HepG2 (cell line): Measurements from ENCODE around the gene ZSWIM8. TPM values are rescaled to one million over a fixed set of nuclear protein-coding genes. Genes with fewer than 3 reads are reported as not detected.

ENCODE experiments used
- CBX5 ChIP-seq: sonication (generic); formaldehyde crosslinking; IDR thresholded peaks from 2 replicates; pipeline ENCODE4 v1.4.0; 2020; ENCODE audit warnings: missing genetic modification reagents, borderline replicate concordance
- ELK4 ChIP-seq: sonication (generic); formaldehyde crosslinking; IDR thresholded peaks from 2 replicates; pipeline ENCODE4 v1.9.0; 2021; ENCODE audit warnings: missing genetic modification reagents, borderline replicate concordance
- HOMEZ ChIP-seq: IDR thresholded peaks from 2 replicates; pipeline ENCODE4 v1.6.1; 2016; ENCODE audit warnings: low read depth
- PATZ1 ChIP-seq: sonication (generic); formaldehyde crosslinking; IDR thresholded peaks from 2 replicates; pipeline ENCODE4 v1.4.0; 2020; ENCODE audit warnings: missing genetic modification reagents
- SETDB1 ChIP-seq: sonication (generic); formaldehyde crosslinking; IDR thresholded peaks from 2 replicates; pipeline ENCODE4 v1.5.1; 2020; ENCODE audit warnings: missing genetic modification reagents, mild to moderate bottlenecking, borderline replicate concordance
- polyA plus RNA-seq, 8 experiments: library from polyadenylated mRNA; depleted of rRNA in 3 of 8; stranded (reverse) in 7 of 8; unstranded in 1 of 8; fragments of >200 nt; fragmentation: Illumina TruSeq in 4 of 8; extraction: Trizol in 4 of 8; gene quantifications; 2 replicates each; pipeline versions ENCODE4 v1.2.1 to v1.2.3, GENCODE V29; 2011 to 2016; ENCODE audit warnings: low read depth in 4 of 8, missing spikeins in 1 of 8, mixed read lengths in 1 of 8; ENCODE audit not compliant: insufficient read depth in 1 of 8
- total RNA-seq, 5 experiments: library from RNA; depleted of rRNA; stranded (reverse); fragments of >200 nt; fragmentation: Illumina TruSeq; extraction: Trizol; gene quantifications; 2 replicates each; pipeline ENCODE4 v1.2.3, GENCODE V29; 2016; ENCODE audit warnings: low read depth in 1 of 5
- TF ChIP-seq, protein P1 (sequence below): sonication (generic); formaldehyde crosslinking; IDR thresholded peaks from 2 replicates; pipeline ENCODE4 v1.5.1; 2020; ENCODE audit warnings: mild to moderate bottlenecking, missing genetic modification reagents, borderline replicate concordance
- TF ChIP-seq, protein P2 (sequence below): sonication (generic); formaldehyde crosslinking; IDR thresholded peaks from 2 replicates; pipeline ENCODE4 v1.5.1; 2020; ENCODE audit warnings: mild to moderate bottlenecking, missing genetic modification reagents, moderate library complexity
- TF ChIP-seq, protein P3 (sequence below): sonication (generic); formaldehyde crosslinking; IDR thresholded peaks from 2 replicates; pipeline ENCODE4 v1.4.0; 2020; ENCODE audit warnings: missing genetic modification reagents
- TF ChIP-seq, protein P4 (sequence below): sonication (generic); formaldehyde crosslinking; IDR thresholded peaks from 2 replicates; pipeline ENCODE4 v1.8.0; 2022; ENCODE audit warnings: missing genetic modification reagents, low read depth, mild to moderate bottlenecking, borderline replicate concordance

The ZSWIM8 gene
- total and polyA plus RNA-seq, 2 of the 13 experiments (the other 11 are each of a cell fraction or from before 2014, with no cell fraction given): 39.9 to 98.2 TPM

GRCh38 chr10:73788864-73789658 is 3.7 kb downstream of the ZSWIM8 start (continued):
- TF ChIP-seq, protein P1, sequence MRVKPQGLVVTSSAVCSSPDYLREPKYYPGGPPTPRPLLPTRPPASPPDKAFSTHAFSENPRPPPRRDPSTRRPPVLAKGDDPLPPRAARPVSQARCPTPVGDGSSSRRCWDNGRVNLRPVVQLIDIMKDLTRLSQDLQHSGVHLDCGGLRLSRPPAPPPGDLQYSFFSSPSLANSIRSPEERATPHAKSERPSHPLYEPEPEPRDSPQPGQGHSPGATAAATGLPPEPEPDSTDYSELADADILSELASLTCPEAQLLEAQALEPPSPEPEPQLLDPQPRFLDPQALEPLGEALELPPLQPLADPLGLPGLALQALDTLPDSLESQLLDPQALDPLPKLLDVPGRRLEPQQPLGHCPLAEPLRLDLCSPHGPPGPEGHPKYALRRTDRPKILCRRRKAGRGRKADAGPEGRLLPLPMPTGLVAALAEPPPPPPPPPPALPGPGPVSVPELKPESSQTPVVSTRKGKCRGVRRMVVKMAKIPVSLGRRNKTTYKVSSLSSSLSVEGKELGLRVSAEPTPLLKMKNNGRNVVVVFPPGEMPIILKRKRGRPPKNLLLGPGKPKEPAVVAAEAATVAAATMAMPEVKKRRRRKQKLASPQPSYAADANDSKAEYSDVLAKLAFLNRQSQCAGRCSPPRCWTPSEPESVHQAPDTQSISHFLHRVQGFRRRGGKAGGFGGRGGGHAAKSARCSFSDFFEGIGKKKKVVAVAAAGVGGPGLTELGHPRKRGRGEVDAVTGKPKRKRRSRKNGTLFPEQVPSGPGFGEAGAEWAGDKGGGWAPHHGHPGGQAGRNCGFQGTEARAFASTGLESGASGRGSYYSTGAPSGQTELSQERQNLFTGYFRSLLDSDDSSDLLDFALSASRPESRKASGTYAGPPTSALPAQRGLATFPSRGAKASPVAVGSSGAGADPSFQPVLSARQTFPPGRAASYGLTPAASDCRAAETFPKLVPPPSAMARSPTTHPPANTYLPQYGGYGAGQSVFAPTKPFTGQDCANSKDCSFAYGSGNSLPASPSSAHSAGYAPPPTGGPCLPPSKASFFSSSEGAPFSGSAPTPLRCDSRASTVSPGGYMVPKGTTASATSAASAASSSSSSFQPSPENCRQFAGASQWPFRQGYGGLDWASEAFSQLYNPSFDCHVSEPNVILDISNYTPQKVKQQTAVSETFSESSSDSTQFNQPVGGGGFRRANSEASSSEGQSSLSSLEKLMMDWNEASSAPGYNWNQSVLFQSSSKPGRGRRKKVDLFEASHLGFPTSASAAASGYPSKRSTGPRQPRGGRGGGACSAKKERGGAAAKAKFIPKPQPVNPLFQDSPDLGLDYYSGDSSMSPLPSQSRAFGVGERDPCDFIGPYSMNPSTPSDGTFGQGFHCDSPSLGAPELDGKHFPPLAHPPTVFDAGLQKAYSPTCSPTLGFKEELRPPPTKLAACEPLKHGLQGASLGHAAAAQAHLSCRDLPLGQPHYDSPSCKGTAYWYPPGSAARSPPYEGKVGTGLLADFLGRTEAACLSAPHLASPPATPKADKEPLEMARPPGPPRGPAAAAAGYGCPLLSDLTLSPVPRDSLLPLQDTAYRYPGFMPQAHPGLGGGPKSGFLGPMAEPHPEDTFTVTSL (CRISPR knock-in tag): no peak
- TF ChIP-seq, protein P2, sequence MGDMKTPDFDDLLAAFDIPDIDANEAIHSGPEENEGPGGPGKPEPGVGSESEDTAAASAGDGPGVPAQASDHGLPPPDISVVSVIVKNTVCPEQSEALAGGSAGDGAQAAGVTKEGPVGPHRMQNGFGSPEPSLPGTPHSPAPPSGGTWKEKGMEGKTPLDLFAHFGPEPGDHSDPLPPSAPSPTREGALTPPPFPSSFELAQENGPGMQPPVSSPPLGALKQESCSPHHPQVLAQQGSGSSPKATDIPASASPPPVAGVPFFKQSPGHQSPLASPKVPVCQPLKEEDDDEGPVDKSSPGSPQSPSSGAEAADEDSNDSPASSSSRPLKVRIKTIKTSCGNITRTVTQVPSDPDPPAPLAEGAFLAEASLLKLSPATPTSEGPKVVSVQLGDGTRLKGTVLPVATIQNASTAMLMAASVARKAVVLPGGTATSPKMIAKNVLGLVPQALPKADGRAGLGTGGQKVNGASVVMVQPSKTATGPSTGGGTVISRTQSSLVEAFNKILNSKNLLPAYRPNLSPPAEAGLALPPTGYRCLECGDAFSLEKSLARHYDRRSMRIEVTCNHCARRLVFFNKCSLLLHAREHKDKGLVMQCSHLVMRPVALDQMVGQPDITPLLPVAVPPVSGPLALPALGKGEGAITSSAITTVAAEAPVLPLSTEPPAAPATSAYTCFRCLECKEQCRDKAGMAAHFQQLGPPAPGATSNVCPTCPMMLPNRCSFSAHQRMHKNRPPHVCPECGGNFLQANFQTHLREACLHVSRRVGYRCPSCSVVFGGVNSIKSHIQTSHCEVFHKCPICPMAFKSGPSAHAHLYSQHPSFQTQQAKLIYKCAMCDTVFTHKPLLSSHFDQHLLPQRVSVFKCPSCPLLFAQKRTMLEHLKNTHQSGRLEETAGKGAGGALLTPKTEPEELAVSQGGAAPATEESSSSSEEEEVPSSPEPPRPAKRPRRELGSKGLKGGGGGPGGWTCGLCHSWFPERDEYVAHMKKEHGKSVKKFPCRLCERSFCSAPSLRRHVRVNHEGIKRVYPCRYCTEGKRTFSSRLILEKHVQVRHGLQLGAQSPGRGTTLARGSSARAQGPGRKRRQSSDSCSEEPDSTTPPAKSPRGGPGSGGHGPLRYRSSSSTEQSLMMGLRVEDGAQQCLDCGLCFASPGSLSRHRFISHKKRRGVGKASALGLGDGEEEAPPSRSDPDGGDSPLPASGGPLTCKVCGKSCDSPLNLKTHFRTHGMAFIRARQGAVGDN (CRISPR knock-in tag): 0 out of 2 replicates have a peak, but pooled peaks have one; percentile 22
- TF ChIP-seq ELK4 (CRISPR knock-in tag): no peak
- TF ChIP-seq HOMEZ (CRISPR knock-in tag): no peak
- TF ChIP-seq PATZ1 (CRISPR knock-in tag): peak; percentile 32; the same call in 1 of the 2 replicates
- TF ChIP-seq, protein P3, sequence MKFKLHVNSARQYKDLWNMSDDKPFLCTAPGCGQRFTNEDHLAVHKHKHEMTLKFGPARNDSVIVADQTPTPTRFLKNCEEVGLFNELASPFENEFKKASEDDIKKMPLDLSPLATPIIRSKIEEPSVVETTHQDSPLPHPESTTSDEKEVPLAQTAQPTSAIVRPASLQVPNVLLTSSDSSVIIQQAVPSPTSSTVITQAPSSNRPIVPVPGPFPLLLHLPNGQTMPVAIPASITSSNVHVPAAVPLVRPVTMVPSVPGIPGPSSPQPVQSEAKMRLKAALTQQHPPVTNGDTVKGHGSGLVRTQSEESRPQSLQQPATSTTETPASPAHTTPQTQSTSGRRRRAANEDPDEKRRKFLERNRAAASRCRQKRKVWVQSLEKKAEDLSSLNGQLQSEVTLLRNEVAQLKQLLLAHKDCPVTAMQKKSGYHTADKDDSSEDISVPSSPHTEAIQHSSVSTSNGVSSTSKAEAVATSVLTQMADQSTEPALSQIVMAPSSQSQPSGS: no peak
- no peak for TF ChIP-seq CBX5 (CRISPR knock-in tag)
- TF ChIP-seq, protein P4, sequence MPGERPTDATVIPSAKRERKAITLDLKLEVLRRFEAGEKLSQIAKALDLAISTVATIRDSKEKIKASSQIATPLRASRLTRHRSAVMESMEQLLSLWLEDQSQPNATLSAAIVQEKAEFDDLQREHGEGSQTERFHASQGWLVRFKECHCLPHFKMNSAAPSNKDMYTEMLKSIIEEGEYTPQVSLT (CRISPR knock-in tag): no peak
- TF ChIP-seq SETDB1 (CRISPR knock-in tag): no peak
